H1 (cell line): ENCODE measurements around the gene MOB3B. TPM values are rescaled to one million over a fixed set of nuclear protein-coding genes. Genes with fewer than 3 reads are reported as not detected.

Source experiments
- CTCF ChIA-PET: fragments of 300-600 bp; sonication (Branson Sonifier 250); formaldehyde crosslinking; loops from one replicate; lab custom pipeline; 2021; ENCODE audit not compliant: partially characterized antibody; lab: Charles Lee
- POLR2A ChIA-PET: fragments of 300-600 bp; sonication (Branson Sonifier 250); formaldehyde crosslinking; loops from one replicate; lab custom pipeline; 2021; ENCODE audit warnings: inconsistent platforms; ENCODE audit not compliant: partially characterized antibody; lab: Charles Lee
- DNase-seq, 2 experiments: peaks; one replicate each; pipeline versions ENCODE4 v3.0.0 to v3.0.0-alpha.2; 2010 to 2022; ENCODE audit warnings: low spot score in 2 of 2, low read depth in 1 of 2, mixed read lengths in 1 of 2
- FAIRE-seq: peaks from 2 replicates; lab custom pipeline; 2011; peaks lifted over from hg19 to GRCh38; lab: Jason Lieb, UNC
- H2AFZ ChIP-seq: 2 replicates; pipeline ENCODE4 v1.8.1; 2012; ENCODE audit warnings: low read length, inconsistent platforms
- H2AK5ac ChIP-seq: 2 replicates; pipeline ENCODE4 v1.6.1; 2013; ENCODE audit warnings: low read depth, low read length
- H2BK120ac ChIP-seq: replicated peaks from 2 replicates; pipeline ENCODE3; 2013; ENCODE audit warnings: low read depth, low read length, inconsistent platforms
- H2BK12ac ChIP-seq: 2 replicates; pipeline ENCODE4 v1.6.1; 2013; ENCODE audit warnings: low read depth, low read length
- H2BK15ac ChIP-seq: 2 replicates; pipeline ENCODE4 v1.6.1; 2013; ENCODE audit warnings: low read length
- H2BK20ac ChIP-seq: 2 replicates; pipeline ENCODE4 v1.6.1; 2013; ENCODE audit warnings: low read length
- H2BK5ac ChIP-seq: 2 replicates; pipeline ENCODE4 v1.6.1; 2013; ENCODE audit warnings: low read depth, low read length
- H3K14ac ChIP-seq: 2 replicates; pipeline ENCODE4 v1.6.1; 2013; ENCODE audit warnings: inconsistent platforms; ENCODE audit not compliant: insufficient read length
- H3K18ac ChIP-seq: 2 replicates; pipeline ENCODE4 v1.6.1; 2013; ENCODE audit warnings: low read length; ENCODE audit errors: extremely low read depth
- H3K23ac ChIP-seq: 2 replicates; pipeline ENCODE4 v1.6.1; 2013; ENCODE audit warnings: inconsistent platforms; ENCODE audit not compliant: insufficient read length
- H3K23me2 ChIP-seq: 2 replicates; pipeline ENCODE4 v1.6.1; 2013; ENCODE audit warnings: low read depth, low read length
- H3K27ac ChIP-seq: 2 replicates; pipeline ENCODE4 v1.6.1; 2011; ENCODE audit warnings: low read depth, low read length, inconsistent platforms
- H3K27me3 ChIP-seq, 4 experiments: replicated peaks in 1 of 4; 1 replicate in 1 of 4; 2 replicates in 3 of 4; pipeline versions ENCODE4 v1.6.1 to v1.8.1; 2011 to 2013; ENCODE audit warnings: low read length in 3 of 4, mild to moderate bottlenecking in 3 of 4, inconsistent platforms in 2 of 4, mixed read lengths in 2 of 4, moderate library complexity in 1 of 4; ENCODE audit not compliant: control insufficient read depth in 3 of 4, insufficient read depth in 3 of 4; ENCODE audit errors: extremely low read depth in 1 of 4
- H3K36me3 ChIP-seq, 4 experiments: 2 replicates each; pipeline versions ENCODE4 v1.6.1 to v1.8.1; 2011 to 2013; ENCODE audit warnings: mild to moderate bottlenecking in 4 of 4, low read length in 3 of 4, moderate library complexity in 2 of 4, control low read depth in 1 of 4, inconsistent platforms in 1 of 4; ENCODE audit not compliant: insufficient read depth in 4 of 4, control insufficient read depth in 2 of 4
- H3K4ac ChIP-seq: replicated peaks from 2 replicates; pipeline ENCODE3; 2013; ENCODE audit warnings: low read length, low read depth, mixed read lengths, inconsistent platforms; ENCODE audit not compliant: insufficient read length
- H3K4me1 ChIP-seq, 4 experiments: replicated peaks in 1 of 4; 1 replicate in 1 of 4; 2 replicates in 3 of 4; pipeline versions ENCODE4 v1.6.1 to v1.8.1; 2011 to 2013; ENCODE audit warnings: low read length in 3 of 4, inconsistent platforms in 2 of 4, mixed read lengths in 1 of 4; ENCODE audit not compliant: insufficient read depth in 4 of 4, control insufficient read depth in 3 of 4
- H3K4me2 ChIP-seq, 2 experiments: 2 replicates each; pipeline versions ENCODE4 v1.6.1 to v1.8.1; 2011 to 2013; ENCODE audit warnings: low read depth in 2 of 2, low read length in 2 of 2, control low read depth in 1 of 2, inconsistent platforms in 1 of 2, mild to moderate bottlenecking in 1 of 2; ENCODE audit not compliant: insufficient read depth in 1 of 2
- H3K4me3 ChIP-seq, 4 experiments: fragments of 200-600, 300-600 bp in 1 of 4; sonication (generic), shearing (Covaris generic), sonication (Bioruptor Twin) in 1 of 4; 2 replicates each; pipeline versions ENCODE4 v1.5.1 to v1.8.1; 2011 to 2016; ENCODE audit warnings: low read length in 4 of 4, low read depth in 3 of 4, control low read depth in 2 of 4, inconsistent platforms in 2 of 4, mild to moderate bottlenecking in 2 of 4, mixed read lengths in 1 of 4, moderate library complexity in 1 of 4; ENCODE audit not compliant: insufficient read depth in 2 of 4; ENCODE audit errors: extremely low read depth in 1 of 4
- H3K56ac ChIP-seq: replicated peaks from 2 replicates; pipeline ENCODE3; 2013; ENCODE audit warnings: low read depth, mild to moderate bottlenecking, mixed read lengths, low read length, inconsistent platforms; ENCODE audit not compliant: insufficient read length
- H3K79me1 ChIP-seq: 2 replicates; pipeline ENCODE4 v1.6.1; 2013; ENCODE audit warnings: low read depth, low read length, control low read depth
- H3K79me2 ChIP-seq, 2 experiments: 2 replicates each; pipeline versions ENCODE4 v1.6.1 to v1.8.1; 2012 to 2013; ENCODE audit warnings: low read length in 2 of 2, mild to moderate bottlenecking in 2 of 2, inconsistent platforms in 1 of 2; ENCODE audit not compliant: insufficient read depth in 2 of 2, control insufficient read depth in 1 of 2
- H3K9ac ChIP-seq, 4 experiments: replicated peaks in 1 of 4; 1 replicate in 1 of 4; 2 replicates in 3 of 4; pipeline versions ENCODE4 v1.6.1 to v1.8.1; 2011 to 2013; ENCODE audit warnings: low read depth in 3 of 4, low read length in 3 of 4, control low read depth in 2 of 4, mild to moderate bottlenecking in 2 of 4, moderate library complexity in 2 of 4, inconsistent platforms in 1 of 4; ENCODE audit errors: extremely low read depth in 1 of 4
- H3K9me3 ChIP-seq, 2 experiments: 2 replicates each; pipeline versions ENCODE4 v1.6.1 to v1.8.1; 2012 to 2013; ENCODE audit warnings: mild to moderate bottlenecking in 2 of 2, moderate library complexity in 2 of 2, control low read depth in 1 of 2, inconsistent platforms in 1 of 2, low read depth in 1 of 2, low read length in 1 of 2, mixed read lengths in 1 of 2; ENCODE audit not compliant: insufficient read depth in 2 of 2
- H4K20me1 ChIP-seq, 2 experiments: replicated peaks in 1 of 2; 2 replicates each; pipeline versions ENCODE3 to v1.8.1; 2011 to 2013; ENCODE audit warnings: inconsistent platforms in 2 of 2, low read length in 2 of 2, mild to moderate bottlenecking in 1 of 2; ENCODE audit not compliant: insufficient read depth in 2 of 2, control insufficient read depth in 1 of 2
- H4K5ac ChIP-seq: 2 replicates; pipeline ENCODE4 v1.6.1; 2013; ENCODE audit warnings: low read length, low read depth, mixed read lengths, inconsistent platforms; ENCODE audit not compliant: insufficient read length
- H4K8ac ChIP-seq: 2 replicates; pipeline ENCODE4 v1.8.0; 2013; ENCODE audit warnings: mild to moderate bottlenecking, moderate library complexity, low read length, inconsistent platforms; ENCODE audit not compliant: insufficient read depth; ENCODE audit errors: extremely low read depth
- H4K91ac ChIP-seq: replicated peaks from 2 replicates; pipeline ENCODE3; 2013; ENCODE audit warnings: low read length, mixed read lengths, inconsistent platforms; ENCODE audit not compliant: insufficient read length
- CBX5 ChIP-seq: fragments of 300-800, 300-1000 bp; sonication (generic); IDR thresholded peaks from 2 replicates; pipeline ENCODE4 v1.7.1; 2016; ENCODE audit warnings: antibody characterized with exemption, low read length, low read depth
- CBX8 ChIP-seq: fragments of 300-800, 300-1000 bp; sonication (generic); IDR thresholded peaks from 2 replicates; pipeline ENCODE4 v1.7.1; 2016; ENCODE audit warnings: low read depth, low read length, borderline replicate concordance
- CHD2 ChIP-seq: IDR thresholded peaks from 2 replicates; pipeline ENCODE4 v1.6.1; 2012; ENCODE audit warnings: low read length, improper control_type of control experiment
- E2F6 ChIP-seq: IDR thresholded peaks from 2 replicates; pipeline ENCODE4 v1.6.1; 2012; ENCODE audit warnings: inconsistent platforms
- HDAC2 ChIP-seq, 2 experiments: fragments of 300-600 bp in 1 of 2; sonication (generic) in 1 of 2; IDR thresholded peaks; 2 replicates each; pipeline ENCODE4 v1.6.1; 2011 to 2012; ENCODE audit warnings: low read depth in 2 of 2, low read length in 2 of 2, mild to moderate bottlenecking in 2 of 2, moderate library complexity in 2 of 2, borderline replicate concordance in 1 of 2, inconsistent platforms in 1 of 2
- KDM4A ChIP-seq: IDR thresholded peaks from one replicate; pipeline ENCODE4 v1.7.1; 2012; ENCODE audit warnings: low read depth, mild to moderate bottlenecking, moderate library complexity, low read length, inconsistent platforms; ENCODE audit not compliant: severe bottlenecking
- RXRA ChIP-seq: IDR thresholded peaks from 2 replicates; pipeline ENCODE4 v1.6.1; 2011; ENCODE audit warnings: low read depth, mild to moderate bottlenecking, low read length, moderate library complexity; ENCODE audit not compliant: insufficient read depth
- SAP30 ChIP-seq: fragments of 300-600 bp; sonication (generic); IDR thresholded peaks from 2 replicates; pipeline ENCODE4 v1.7.1; 2012; ENCODE audit warnings: low read length, moderate library complexity, mild to moderate bottlenecking, inconsistent platforms; ENCODE audit not compliant: insufficient read depth, insufficient replicate concordance
- SUZ12 ChIP-seq: fragments of 200-600 bp; sonication (generic); IDR thresholded peaks from 2 replicates; pipeline ENCODE4 v1.6.1; 2012; ENCODE audit warnings: mild to moderate bottlenecking, inconsistent platforms, low read length, moderate library complexity, mixed read lengths
- TAF7 ChIP-seq: optimal IDR thresholded peaks from 2 replicates; pipeline ENCODE3; 2011; ENCODE audit warnings: low read depth, mild to moderate bottlenecking, inconsistent platforms, low read length, moderate library complexity, borderline replicate concordance
- TCF12 ChIP-seq: IDR thresholded peaks from 2 replicates; pipeline ENCODE4 v1.6.1; 2011; ENCODE audit warnings: low read depth, mild to moderate bottlenecking, low read length
- ZNF274 ChIP-seq: IDR thresholded peaks from 2 replicates; pipeline ENCODE4 v1.7.0; 2012; ENCODE audit warnings: low read length, borderline replicate concordance; ENCODE audit errors: extremely low read depth
- WGBS, 2 experiments: shearing (Covaris generic) in 1 of 2; methylation state at CpG; one replicate each; pipeline versions ENCODE4 v1.1.6 to v1.1.7; 2013 to 2015; ENCODE audit warnings: low lambda C conversion rate in 2 of 2, mixed read lengths in 2 of 2, inconsistent platforms in 1 of 2, low coverage in 1 of 2, missing lambda C conversion rate in 1 of 2; ENCODE audit not compliant: insufficient replicate concordance in 2 of 2, insufficient coverage in 1 of 2, insufficient read length in 1 of 2; ENCODE audit errors: extremely low coverage in 1 of 2, missing lambda C conversion rate in 1 of 2; 5-methylcytosine and 5-hydroxymethylcytosine counted together
- polyA plus RNA-seq, 7 experiments: library from polyadenylated mRNA; depleted of rRNA in 3 of 7; stranded (reverse) in 5 of 7; unstranded in 2 of 7; fragments of >200 nt in 5 of 7; fragments of 200-250 nt in 2 of 7; gene quantifications; 1 replicate in 5 of 7; 2 replicates in 1 of 7; 4 replicates in 1 of 7; pipeline versions ENCODE4 v1.2.1 to v1.2.3, GENCODE V29; 2011 to 2013; ENCODE audit warnings: missing spikeins in 2 of 7, mixed read lengths in 2 of 7
- total RNA-seq: library from RNA; stranded (reverse); fragmentation: NEBNext Ultra II Directional; extraction: Animal tissue kit (Norgen Biotek cat#: 25700); gene quantifications from 2 replicates; pipeline ENCODE4 v1.2.1, GENCODE V29; 2021

MOB3B gene
- total and polyA plus RNA-seq, 2 of the 8 experiments (the other 6 are each of a cell fraction or from before 2014, with no cell fraction given) = 12.7 to 16.1 TPM

GRCh38 chr9:27471366-27471765 is 58.2 kb downstream of the MOB3B start:
- Histone ChIP-seq H2AFZ (no peak overlapping the region), H3K56ac (no peak overlapping the region), H4K20me1 (no peaks in the 10 kb centered on the region), H4K5ac (no peak overlapping the region), H3K14ac (no peak overlapping the region), H2AK5ac (no peak overlapping the region), H3K36me3 (no peaks in the 10 kb centered on the region; a peak in 1 of 8 replicates), H3K4me3 (no peak overlapping the region), H3K23ac (no peak overlapping the region), H4K8ac (no peak overlapping the region), H3K4ac (no peak overlapping the region), H3K4me1 (peaks cover 0 to 11% (median 3%) of the 10 kb centered on the region in 4 experiments; a peak in 2 of 7 replicates), H3K4me2 (no peak overlapping the region), H3K18ac (no peak overlapping the region), H3K27ac (no peak overlapping the region), H3K9me3 (no peaks in the 10 kb centered on the region), H3K23me2 (peaks cover 2% of the 10 kb centered on the region; the same call in 1 of the 2 replicates), H2BK20ac (no peak overlapping the region), H4K91ac (no peak overlapping the region), H3K79me1 (peaks cover 2% of the 10 kb centered on the region; the same call in 1 of the 2 replicates), H3K9ac (no peak overlapping the region), H3K79me2 (0 out of 4 replicates have a peak, but pooled peaks cover 0 to 3% of the 10 kb centered on the region in 2 experiments), H2BK12ac (no peak overlapping the region), H2BK5ac (no peak overlapping the region), H2BK15ac (no peak overlapping the region), H2BK120ac (no peak overlapping the region), H3K27me3 (no peaks in the 10 kb centered on the region)
- CTCF ChIA-PET = interaction anchor here (0.6 to 2.4 kb wide), 4 partner anchors 18 to 399 kb away, joined by 3 to 6 read pairs (median 3); no protein-coding TSS in a partner anchor
- WGBS, 2 experiments = 87% methylated on average over 5 of the region's 5 CpGs; no CpG with 5 or more reads in 1 of the 2 experiments
- DNase-seq (no peak), FAIRE-seq (no peak)
- POLR2A ChIA-PET = interaction anchor here (0.6 to 0.8 kb wide), 2 partner anchors 41 to 118 kb away, joined by 3 read pairs; no protein-coding TSS in a partner anchor
- no peak for TF ChIP-seq HDAC2 (IDR thresholded peaks at IDR 0.05; ENCODE audit: borderline replicate concordance in 1 of 2, low read depth in 2 of 2, low read length in 2 of 2)
- TF ChIP-seq E2F6 = no peak
- TF ChIP-seq TCF12 = no peak
- TF ChIP-seq ZNF274 = no peak
- TF ChIP-seq CHD2 = no peak
- TF ChIP-seq CBX8 = no peak
- no peak for TF ChIP-seq TAF7
- TF ChIP-seq KDM4A = no peak
- TF ChIP-seq RXRA = no peak
- TF ChIP-seq SUZ12 = no peak
- TF ChIP-seq SAP30 = no peak
- TF ChIP-seq CBX5 = no peak
